GM12892 (cell line): ENCODE results near the gene SLC6A17.

Source experiments
- POLR2A ChIP-seq: IDR thresholded peaks from 2 replicates; pipeline ENCODE4 v1.6.1; 2011; ENCODE audit warnings: low read depth, low read length, control low read depth
- POLR2AphosphoS5 ChIP-seq: IDR thresholded peaks from 2 replicates; pipeline ENCODE4 v1.6.1; 2011; ENCODE audit warnings: low read depth, low read length, control low read depth
- TAF1 ChIP-seq: IDR thresholded peaks from 2 replicates; pipeline ENCODE4 v1.6.1; 2011; ENCODE audit warnings: low read depth, mild to moderate bottlenecking, control low read depth, low read length, borderline replicate concordance

DNA sequence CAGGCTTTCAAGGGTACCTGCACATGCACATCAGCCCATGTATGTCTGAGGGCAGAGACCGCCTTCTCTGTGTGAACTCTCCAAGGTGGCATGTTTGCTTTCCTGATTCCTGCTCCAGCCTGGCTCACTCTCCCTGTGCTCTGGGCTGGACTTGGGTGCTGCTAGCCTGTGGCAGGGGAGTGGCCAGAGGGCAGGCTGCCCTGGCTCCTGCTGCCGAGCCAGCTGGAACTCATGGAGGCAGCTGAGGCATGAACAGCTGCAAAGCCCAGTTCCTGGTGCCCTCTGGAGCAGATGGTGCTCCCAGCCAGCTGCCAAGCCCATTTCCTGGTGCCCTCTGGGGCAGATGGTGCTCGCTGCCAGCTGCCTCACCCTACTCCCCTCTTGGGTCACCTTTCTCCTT, 30.5 kb upstream of the SLC6A17 start:
- no peak for TF ChIP-seq POLR2A
- no peak for TF ChIP-seq TAF1
- TF ChIP-seq POLR2AphosphoS5: no peak
